CD14-positive monocyte (primary cell): ENCODE measurements around the gene LRRC28. TPM values are rescaled to one million over a fixed set of nuclear protein-coding genes. Genes with fewer than 3 reads are reported as not detected.

Experiments
- DNase-seq, 3 donors: peaks; one replicate each; pipeline ENCODE4 v3.0.0-alpha.2; 2011 to 2022
- H2AFZ ChIP-seq: 2 replicates; pipeline ENCODE4 v1.6.0; 2012; ENCODE audit warnings: mild to moderate bottlenecking, low read depth, low read length, inconsistent platforms; ENCODE audit not compliant: insufficient read depth, poor library complexity, severe bottlenecking
- H3K27ac ChIP-seq, 2 donors: 1 replicate in 1 of 2; 2 replicates in 1 of 2; pipeline ENCODE4 v1.5.1; 2012 to 2013; ENCODE audit warnings: low read length in 2 of 2, control low read depth in 1 of 2, inconsistent platforms in 1 of 2, low read depth in 1 of 2, mild to moderate bottlenecking in 1 of 2
- H3K27me3 ChIP-seq, 2 donors: one replicate each; pipeline versions ENCODE4 v1.6.0 to v1.6.1; 2011 to 2013; ENCODE audit warnings: low read length in 2 of 2; ENCODE audit not compliant: control insufficient read depth in 2 of 2, insufficient read depth in 2 of 2
- H3K36me3 ChIP-seq, 2 donors: replicated peaks in 1 of 2; 1 replicate in 1 of 2; 2 replicates in 1 of 2; pipeline versions ENCODE4 v1.5.1 to v1.6.1; 2012 to 2013; ENCODE audit warnings: low read length in 2 of 2, control low read depth in 1 of 2, inconsistent platforms in 1 of 2, mild to moderate bottlenecking in 1 of 2; ENCODE audit not compliant: insufficient read depth in 2 of 2, control insufficient read depth in 1 of 2
- H3K4me1 ChIP-seq, 2 donors: 1 replicate in 1 of 2; 2 replicates in 1 of 2; pipeline versions ENCODE4 v1.5.1 to v1.6.1; 2012 to 2013; ENCODE audit warnings: low read length in 2 of 2, control low read depth in 1 of 2, inconsistent platforms in 1 of 2, mild to moderate bottlenecking in 1 of 2, moderate library complexity in 1 of 2; ENCODE audit not compliant: insufficient read depth in 2 of 2, control insufficient read depth in 1 of 2
- H3K4me2 ChIP-seq: replicated peaks from 2 replicates; pipeline ENCODE3; 2012; ENCODE audit warnings: low read length, moderate library complexity, mild to moderate bottlenecking; ENCODE audit not compliant: poor library complexity, severe bottlenecking; ENCODE audit errors: extremely low read depth
- H3K4me3 ChIP-seq, 3 experiments: fragments of 200-600 bp in 1 of 3; sonication (generic) in 1 of 3; replicated peaks in 1 of 3; 1 replicate in 2 of 3; 2 replicates in 1 of 3; pipeline ENCODE4 v1.5.1; 2011 to 2013; ENCODE audit warnings: low read length in 3 of 3, mild to moderate bottlenecking in 3 of 3, control low read depth in 2 of 3, low read depth in 2 of 3, inconsistent platforms in 1 of 3, moderate library complexity in 1 of 3
- H3K79me2 ChIP-seq: 2 replicates; pipeline ENCODE4 v1.6.0; 2012; ENCODE audit warnings: mild to moderate bottlenecking, control low read depth, inconsistent platforms, low read length, moderate library complexity; ENCODE audit not compliant: insufficient read depth
- H3K9ac ChIP-seq: 2 replicates; pipeline ENCODE4 v1.6.0; 2017; ENCODE audit warnings: low read length, mild to moderate bottlenecking; ENCODE audit not compliant: insufficient read depth, poor library complexity, severe bottlenecking
- H3K9me3 ChIP-seq, 2 donors: replicated peaks in 1 of 2; 1 replicate in 1 of 2; 2 replicates in 1 of 2; pipeline versions ENCODE4 v1.5.1 to v1.6.1; 2012 to 2013; ENCODE audit warnings: low read length in 2 of 2, control low read depth in 1 of 2; ENCODE audit not compliant: control insufficient read depth in 1 of 2, insufficient read depth in 1 of 2
- H4K20me1 ChIP-seq: 2 replicates; pipeline ENCODE4 v1.6.0; 2012; ENCODE audit warnings: mild to moderate bottlenecking, low read length, control low read depth, moderate library complexity; ENCODE audit not compliant: insufficient read depth
- H3K27ac Mint-ChIP-seq, 7 donors: one replicate each; pipeline ENCODE4 v1.8.0; 2020; ENCODE audit warnings: mild to moderate bottlenecking in 7 of 7, mixed read lengths in 7 of 7, moderate library complexity in 6 of 7, inconsistent platforms in 2 of 7
- H3K27me3 Mint-ChIP-seq, 3 donors: one replicate each; pipeline ENCODE4 v1.8.0; 2021 to 2022; ENCODE audit warnings: low read depth in 3 of 3, mild to moderate bottlenecking in 3 of 3, mixed read lengths in 3 of 3, moderate library complexity in 3 of 3, inconsistent platforms in 1 of 3
- H3K36me3 Mint-ChIP-seq, 2 donors: one replicate each; pipeline ENCODE4 v1.8.0; 2020; ENCODE audit warnings: mixed read lengths in 2 of 2, inconsistent platforms in 1 of 2, mild to moderate bottlenecking in 1 of 2
- H3K4me1 Mint-ChIP-seq: one replicate; pipeline ENCODE4 v1.8.0; 2020; ENCODE audit warnings: mild to moderate bottlenecking, mixed read lengths
- H3K4me3 Mint-ChIP-seq, 2 donors: one replicate each; pipeline ENCODE4 v1.8.0; 2020; ENCODE audit warnings: mild to moderate bottlenecking in 2 of 2, mixed read lengths in 2 of 2, moderate library complexity in 1 of 2
- H3K9me3 Mint-ChIP-seq, 7 donors: one replicate each; pipeline ENCODE4 v1.8.0; 2020 to 2022; ENCODE audit warnings: mixed read lengths in 7 of 7, mild to moderate bottlenecking in 6 of 7, moderate library complexity in 6 of 7, inconsistent platforms in 2 of 7
- CTCF ChIP-seq: fragments of 200-600 bp; IDR thresholded peaks from one replicate; pipeline ENCODE4 v1.8.0; 2022; ENCODE audit warnings: antibody characterized with exemption, mild to moderate bottlenecking
- WGBS: methylation state at CpG from one replicate; pipeline ENCODE4 v1.1.5; 2013; ENCODE audit warnings: missing lambda C conversion rate; ENCODE audit not compliant: insufficient coverage; 5-methylcytosine and 5-hydroxymethylcytosine counted together
- intact Hi-C, 2 donors: fragments of 100-400 bp; cut with micrococcal nuclease; formaldehyde crosslinking; loops; one replicate each; pipeline versions ENCODE4 v1.15.0 to v1.15.1; 2023
- polyA plus RNA-seq, 3 donors: library from polyadenylated mRNA; depleted of rRNA in 1 of 3; unstranded in 2 of 3; stranded (reverse) in 1 of 3; fragments of 300-500 nt in 2 of 3; fragments of >200 nt in 1 of 3; fragmentation: Illumina TruSeq in 2 of 3; gene quantifications; 1 replicate in 2 of 3; 2 replicates in 1 of 3; pipeline ENCODE4 v1.2.3, GENCODE V29; 2012 to 2021

LRRC28 gene
- polyA plus RNA-seq, 3 donors: 18.6 to 25.3 (median 19.8) TPM

- Histone ChIP-seq H3K4me3 (no peak overlapping the region), H2AFZ (no peak overlapping the region), H3K27ac (no peak overlapping the region), H3K9me3 (no peaks in the 10 kb centered on the region), H3K9ac (no peak overlapping the region), H3K79me2 (no peaks in the 10 kb centered on the region), H3K4me1 (peaks cover 0 to 6% of the 10 kb centered on the region in 2 donors), H3K36me3 (no peaks in the 10 kb centered on the region), H4K20me1 (no peaks in the 10 kb centered on the region), H3K4me2 (no peak overlapping the region), H3K27me3 (no peaks in the 10 kb centered on the region)
- Mint-ChIP-seq H3K27ac (no peak overlapping the region), H3K4me3 (no peak overlapping the region), H3K36me3 (no peaks in the 10 kb centered on the region), H3K4me1 (peaks cover 8% of the 10 kb centered on the region), H3K27me3 (peaks cover 0 to 3% (median 0%) of the 10 kb centered on the region in 3 donors), H3K9me3 (peaks cover 0 to 1% (median 0%) of the 10 kb centered on the region in 7 donors)
- intact Hi-C loops: no loop called here
- 93% methylated on average over 3 of the region's 8 CpGs for WGBS
- no peak for DNase-seq
- no peak for TF ChIP-seq CTCF
These were observed 160.0 kb downstream of the LRRC28 start for GRCh38 chr15:99411234-99411633.

GRCh38 chr15:99412082-99412481 is 160.8 kb downstream of the LRRC28 start:
- WGBS: 100% methylated on average over 4 of the region's 6 CpGs
- Histone ChIP-seq H3K4me1 (peaks cover 4 to 6% of the 10 kb centered on the region in 2 donors), H2AFZ (no peak overlapping the region), H3K36me3 (no peaks in the 10 kb centered on the region), H3K9ac (no peak overlapping the region), H3K27ac (no peak overlapping the region), H4K20me1 (no peaks in the 10 kb centered on the region), H3K4me2 (no peak overlapping the region), H3K9me3 (no peaks in the 10 kb centered on the region), H3K27me3 (no peaks in the 10 kb centered on the region), H3K4me3 (no peak overlapping the region), H3K79me2 (no peaks in the 10 kb centered on the region)
- H3K9me3 Mint-ChIP-seq: peaks cover 0 to 1% (median 0%) of the 10 kb centered on the region in 7 donors
- peaks cover 0 to 3% (median 0%) of the 10 kb centered on the region in 3 donors for H3K27me3 Mint-ChIP-seq
- no peaks in the 10 kb centered on the region for H3K36me3 Mint-ChIP-seq
- intact Hi-C loops: no loop called here
- peak overlapping the region in 1 of 7 donors; percentile 61 for H3K27ac Mint-ChIP-seq
- DNase-seq: no peak
- no peak overlapping the region for H3K4me3 Mint-ChIP-seq
- TF ChIP-seq CTCF: no peak
- H3K4me1 Mint-ChIP-seq: peaks cover 13% of the 10 kb centered on the region
